C4-2B (cell line): ENCODE results near the gene CRTC1.
"Not testable (repeated sequence)": the region's sequence is repeated elsewhere in the genome, so short reads cannot be mapped to it uniquely, and the experiment has no call there.

Experiments used
- H3K27ac ChIP-seq: fragments of 450-650 bp; 2 replicates; pipeline ENCODE4 v1.5.1; 2017
- ZFX ChIP-seq: fragments of 450-650 bp; IDR thresholded peaks from 2 replicates; pipeline ENCODE4 v1.6.1; 2017
- TF ChIP-seq, protein P1 (sequence below): fragments of 450-650 bp; conservative IDR thresholded peaks from 2 replicates; pipeline ENCODE4 v1.5.1; 2017; ENCODE audit warnings: mild to moderate bottlenecking

CRTC1 gene

GRCh38 chr19:18725841-18726770, 42.6 kb downstream of the CRTC1 start:
- H3K27ac ChIP-seq: no peak overlapping the region
- TF ChIP-seq, protein P1, sequence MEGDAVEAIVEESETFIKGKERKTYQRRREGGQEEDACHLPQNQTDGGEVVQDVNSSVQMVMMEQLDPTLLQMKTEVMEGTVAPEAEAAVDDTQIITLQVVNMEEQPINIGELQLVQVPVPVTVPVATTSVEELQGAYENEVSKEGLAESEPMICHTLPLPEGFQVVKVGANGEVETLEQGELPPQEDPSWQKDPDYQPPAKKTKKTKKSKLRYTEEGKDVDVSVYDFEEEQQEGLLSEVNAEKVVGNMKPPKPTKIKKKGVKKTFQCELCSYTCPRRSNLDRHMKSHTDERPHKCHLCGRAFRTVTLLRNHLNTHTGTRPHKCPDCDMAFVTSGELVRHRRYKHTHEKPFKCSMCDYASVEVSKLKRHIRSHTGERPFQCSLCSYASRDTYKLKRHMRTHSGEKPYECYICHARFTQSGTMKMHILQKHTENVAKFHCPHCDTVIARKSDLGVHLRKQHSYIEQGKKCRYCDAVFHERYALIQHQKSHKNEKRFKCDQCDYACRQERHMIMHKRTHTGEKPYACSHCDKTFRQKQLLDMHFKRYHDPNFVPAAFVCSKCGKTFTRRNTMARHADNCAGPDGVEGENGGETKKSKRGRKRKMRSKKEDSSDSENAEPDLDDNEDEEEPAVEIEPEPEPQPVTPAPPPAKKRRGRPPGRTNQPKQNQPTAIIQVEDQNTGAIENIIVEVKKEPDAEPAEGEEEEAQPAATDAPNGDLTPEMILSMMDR: no peak
- no peak for TF ChIP-seq ZFX

DNA sequence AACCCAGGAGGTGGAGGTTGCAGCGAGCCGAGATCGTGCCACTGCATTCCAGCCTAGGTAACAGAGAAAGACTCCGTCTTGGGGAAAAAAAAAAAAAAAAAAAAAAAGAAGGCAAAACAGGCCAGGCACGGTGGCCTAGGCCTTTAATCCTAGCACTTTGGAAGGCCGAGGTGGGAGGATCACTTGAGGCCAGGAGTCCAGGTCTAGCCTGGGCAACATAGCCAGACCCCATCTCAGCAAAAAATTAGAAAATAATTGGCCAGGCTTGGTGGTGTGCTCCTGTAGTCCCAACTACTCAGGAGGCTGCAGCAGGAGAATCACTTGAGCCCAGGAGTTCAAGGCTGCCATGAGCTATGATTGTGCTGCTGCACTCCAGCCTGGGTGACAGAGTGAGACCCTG, 43.4 kb downstream of the CRTC1 start:
- H3K27ac ChIP-seq: no peak overlapping the region
- no peak for TF ChIP-seq ZFX
- TF ChIP-seq, protein P1: no peak

DNA sequence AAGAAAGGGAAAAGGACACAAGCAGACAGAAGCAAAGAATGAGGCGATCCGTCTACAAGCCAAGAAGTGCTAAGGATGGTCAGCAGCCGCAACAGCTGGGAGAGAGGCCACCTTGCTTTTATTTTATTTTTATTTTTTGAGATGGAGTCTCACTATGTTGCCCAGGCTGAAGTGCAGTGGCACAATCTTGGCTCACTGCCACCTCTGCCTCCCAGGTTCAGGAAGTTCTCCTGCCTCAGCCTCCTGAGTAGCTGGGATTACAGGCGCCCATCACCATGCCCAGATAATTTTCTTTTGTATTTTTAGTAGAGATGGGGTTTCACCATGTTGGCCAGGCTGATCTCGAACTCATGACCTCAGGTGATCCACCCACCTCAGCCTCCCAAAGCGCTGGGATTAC, 44.1 kb downstream of the CRTC1 start:
- H3K27ac ChIP-seq: not testable (repeated sequence)

GRCh38 chr19:18729933-18730530, 46.6 kb downstream of the CRTC1 start:
- H3K27ac ChIP-seq: no peak overlapping the region
- TF ChIP-seq, protein P1: no peak
- TF ChIP-seq ZFX: no peak

DNA sequence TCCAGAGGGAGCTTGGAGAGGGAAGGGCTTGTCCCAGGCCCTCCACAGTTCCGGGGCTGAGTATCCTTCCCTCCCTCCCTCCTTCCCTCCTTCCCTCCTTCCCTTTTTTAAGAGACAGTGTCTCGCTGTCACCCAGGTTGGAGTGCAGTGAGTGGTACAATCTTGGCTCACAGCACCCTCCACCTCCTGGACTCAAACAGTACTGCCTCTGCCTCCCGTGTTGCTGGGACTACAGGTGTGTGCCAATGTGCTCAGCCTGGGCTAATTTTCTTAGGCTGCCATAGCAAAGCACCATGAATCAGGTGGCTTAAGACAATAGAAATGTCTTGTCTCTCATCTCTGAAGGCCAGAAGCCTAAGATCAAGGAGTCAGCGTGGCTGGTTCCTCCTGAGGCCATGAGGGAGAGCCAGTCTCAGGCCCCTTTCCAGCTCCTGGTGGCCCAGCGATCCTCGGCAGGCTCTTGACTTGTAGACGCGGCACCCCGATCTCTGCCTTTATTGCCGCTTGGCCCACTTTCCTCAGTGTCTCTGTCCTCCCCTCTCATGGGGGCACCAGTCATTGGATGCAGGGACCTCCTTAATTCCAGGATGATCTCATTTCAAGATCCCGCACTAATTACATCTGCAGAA, 47.5 kb downstream of the CRTC1 start:
- no peak for TF ChIP-seq ZFX
- TF ChIP-seq, protein P1: no peak
- no peak overlapping the region for H3K27ac ChIP-seq

DNA sequence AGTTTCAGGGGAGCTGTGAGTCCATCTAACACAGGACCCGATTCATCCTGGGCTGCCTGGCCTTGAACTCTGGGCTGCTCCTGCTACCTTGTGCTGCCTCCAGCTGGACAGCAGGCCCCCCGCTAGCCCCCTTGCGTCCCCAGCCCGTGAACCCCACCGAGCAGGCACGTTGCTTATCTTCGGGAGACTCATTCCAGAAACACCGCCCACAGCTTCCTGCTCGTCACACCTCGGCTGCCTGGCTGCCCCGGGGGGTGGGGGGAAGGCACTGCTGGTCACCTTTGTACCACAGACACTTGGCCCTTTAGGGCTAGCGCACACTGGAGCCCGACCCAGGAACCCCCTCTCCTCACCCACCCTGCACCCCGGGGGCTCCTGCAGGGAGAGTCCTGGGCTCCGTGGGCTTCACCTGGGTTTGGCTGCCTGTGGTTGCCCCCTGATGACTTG, 48.1 kb downstream of the CRTC1 start:
- no peak for TF ChIP-seq ZFX
- TF ChIP-seq, protein P1: no peak
- no peak overlapping the region for H3K27ac ChIP-seq

DNA sequence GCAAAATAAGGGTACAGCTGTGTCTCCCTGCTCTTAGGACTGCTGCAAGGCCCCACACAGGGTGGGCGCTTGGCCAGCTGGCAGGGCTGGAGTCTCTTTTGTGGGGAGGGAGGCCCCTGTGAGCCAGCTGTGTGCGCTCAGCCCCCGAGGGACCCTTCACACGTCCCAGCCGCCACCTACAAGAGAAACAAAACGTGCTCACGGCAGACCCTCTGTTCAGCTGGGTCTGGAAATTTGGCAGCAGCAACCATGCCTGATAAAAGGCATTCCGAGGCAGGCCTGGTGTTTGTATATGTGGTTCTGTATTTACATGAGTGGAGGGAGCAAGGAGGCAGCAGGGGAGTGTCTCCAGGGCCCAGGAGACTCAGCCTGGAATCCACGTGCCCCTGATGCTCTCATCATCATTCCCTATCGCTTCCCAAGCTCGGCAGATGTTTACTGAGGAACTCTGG, 49.7 kb downstream of the CRTC1 start:
- no peak overlapping the region for H3K27ac ChIP-seq
- TF ChIP-seq, protein P1: no peak
- no peak for TF ChIP-seq ZFX

- not testable (repeated sequence) for H3K27ac ChIP-seq
These were observed 50.4 kb downstream of the CRTC1 start for GRCh38 chr19:18733762-18734332.
